Suprapubic skin (tissue), 4 donors: ENCODE measurements around the gene CDK5RAP3. TPM values are rescaled to one million over a fixed set of nuclear protein-coding genes. Genes with fewer than 3 reads are reported as not detected.
"Not testable (repeated sequence)": the region's sequence is repeated elsewhere in the genome, so short reads cannot be mapped to it uniquely, and the experiment has no call there.

ENCODE experiments used
- DNase-seq, 2 donors: peaks; one replicate each; pipeline ENCODE4 v3.0.0-alpha.2; 2019; ENCODE audit warnings: low spot score in 2 of 2
- H3K27ac ChIP-seq: fragments of 200-600 bp; sonication (generic); one replicate; pipeline ENCODE4 v1.5.1; 2019
- H3K27me3 ChIP-seq: fragments of 200-600 bp; sonication (generic); one replicate; pipeline ENCODE4 v1.5.1; 2019
- H3K36me3 ChIP-seq: fragments of 200-600 bp; sonication (generic); one replicate; pipeline ENCODE4 v1.5.1; 2019
- H3K4me1 ChIP-seq: fragments of 200-600 bp; sonication (generic); one replicate; pipeline ENCODE4 v1.5.1; 2019
- H3K4me3 ChIP-seq: fragments of 200-600 bp; sonication (generic); one replicate; pipeline ENCODE4 v1.5.1; 2019; ENCODE audit warnings: mild to moderate bottlenecking
- H3K9me3 ChIP-seq: fragments of 200-600 bp; sonication (generic); one replicate; pipeline ENCODE4 v1.5.1; 2019
- EP300 ChIP-seq: sonication (generic); formaldehyde crosslinking; IDR thresholded peaks from one replicate; pipeline ENCODE4 v1.6.1; 2017; ENCODE audit warnings: antibody characterized with exemption
- POLR2A ChIP-seq, 2 donors: fragments of 450-650 bp; IDR thresholded peaks; one replicate each; pipeline ENCODE4 v1.6.1; 2017; ENCODE audit warnings: antibody characterized with exemption in 2 of 2, mild to moderate bottlenecking in 2 of 2, moderate library complexity in 2 of 2
- POLR2AphosphoS5 ChIP-seq, 3 donors: sonication (generic); formaldehyde crosslinking; IDR thresholded peaks; one replicate each; pipeline ENCODE4 v1.6.1; 2017; ENCODE audit warnings: antibody characterized with exemption in 3 of 3
- WGBS: methylation state at CpG from one replicate; pipeline ENCODE4 v1.1.5; 2018; 5-methylcytosine and 5-hydroxymethylcytosine counted together
- total RNA-seq, 4 donors: library from RNA; depleted of rRNA; stranded (reverse); fragments of >200 nt; gene quantifications; one replicate each; pipeline ENCODE4 v1.1.0, GENCODE V29; 2016
- TF ChIP-seq, protein P1 (sequence below), 2 donors: fragments of 200-600 bp in 1 of 2; fragments of 450-650 bp in 1 of 2; sonication (generic) in 1 of 2; IDR thresholded peaks; one replicate each; pipeline ENCODE4 v1.5.1; 2016 to 2019; ENCODE audit warnings: antibody characterized with exemption in 2 of 2, mild to moderate bottlenecking in 1 of 2, moderate library complexity in 1 of 2

The CDK5RAP3 gene
- total RNA-seq, 4 donors from 2014 or later, result 100 to 296 (median 142) TPM

DNA sequence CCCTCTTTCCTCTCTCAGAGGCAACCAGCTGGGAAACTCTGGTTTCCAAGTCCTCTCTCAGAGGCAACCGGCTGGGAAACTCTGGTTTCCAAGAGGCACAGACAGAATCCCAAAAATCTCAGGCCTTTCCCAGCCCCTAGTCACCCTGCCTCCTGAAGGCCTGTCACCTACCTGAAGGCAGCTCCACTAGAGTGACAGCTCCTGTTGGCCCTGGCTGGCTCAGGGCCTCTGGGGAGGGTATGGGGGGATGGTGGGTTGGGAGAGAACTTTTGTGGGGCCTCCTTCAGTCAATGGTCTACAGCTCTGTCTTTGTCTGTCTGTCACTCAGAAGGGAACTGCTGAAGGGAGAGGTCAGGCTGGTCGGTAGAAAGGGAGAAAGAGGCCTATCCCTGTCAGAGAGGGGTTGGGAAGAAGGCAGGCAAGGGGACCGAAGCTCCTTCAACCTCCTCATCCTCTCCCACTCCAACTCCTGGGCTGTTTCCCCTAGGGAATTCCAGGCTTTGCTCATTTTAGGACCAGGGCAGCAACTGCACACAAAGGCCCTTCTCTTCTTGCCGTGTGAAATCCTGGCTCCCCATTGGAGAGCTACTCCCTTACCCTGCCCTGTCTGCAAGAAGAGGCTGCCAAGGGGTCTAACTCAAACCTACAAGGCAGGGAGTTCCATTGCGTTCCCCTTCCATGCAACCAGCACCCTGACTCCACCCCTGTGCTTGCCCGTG is 43.1 kb downstream of the CDK5RAP3 start:
- no peak for DNase-seq
- H3K4me1 ChIP-seq, result peaks cover 14% of the 10 kb centered on the region
- no peaks in the 10 kb centered on the region for H3K36me3 ChIP-seq
- TF ChIP-seq, protein P1, sequence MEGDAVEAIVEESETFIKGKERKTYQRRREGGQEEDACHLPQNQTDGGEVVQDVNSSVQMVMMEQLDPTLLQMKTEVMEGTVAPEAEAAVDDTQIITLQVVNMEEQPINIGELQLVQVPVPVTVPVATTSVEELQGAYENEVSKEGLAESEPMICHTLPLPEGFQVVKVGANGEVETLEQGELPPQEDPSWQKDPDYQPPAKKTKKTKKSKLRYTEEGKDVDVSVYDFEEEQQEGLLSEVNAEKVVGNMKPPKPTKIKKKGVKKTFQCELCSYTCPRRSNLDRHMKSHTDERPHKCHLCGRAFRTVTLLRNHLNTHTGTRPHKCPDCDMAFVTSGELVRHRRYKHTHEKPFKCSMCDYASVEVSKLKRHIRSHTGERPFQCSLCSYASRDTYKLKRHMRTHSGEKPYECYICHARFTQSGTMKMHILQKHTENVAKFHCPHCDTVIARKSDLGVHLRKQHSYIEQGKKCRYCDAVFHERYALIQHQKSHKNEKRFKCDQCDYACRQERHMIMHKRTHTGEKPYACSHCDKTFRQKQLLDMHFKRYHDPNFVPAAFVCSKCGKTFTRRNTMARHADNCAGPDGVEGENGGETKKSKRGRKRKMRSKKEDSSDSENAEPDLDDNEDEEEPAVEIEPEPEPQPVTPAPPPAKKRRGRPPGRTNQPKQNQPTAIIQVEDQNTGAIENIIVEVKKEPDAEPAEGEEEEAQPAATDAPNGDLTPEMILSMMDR (IDR thresholded peaks at IDR 0.05), result no peak
- no peak for TF ChIP-seq EP300
- no peak for TF ChIP-seq POLR2A (IDR thresholded peaks at IDR 0.05)
- TF ChIP-seq POLR2AphosphoS5 (IDR thresholded peaks at IDR 0.05), result no peak
- H3K27me3 ChIP-seq, result peaks cover 16% of the 10 kb centered on the region
- H3K4me3 ChIP-seq, result no peak overlapping the region
- 80% methylated on average over 5 of the region's 6 CpGs for WGBS
- H3K9me3 ChIP-seq, result no peaks in the 10 kb centered on the region
- no peak overlapping the region for H3K27ac ChIP-seq

DNA sequence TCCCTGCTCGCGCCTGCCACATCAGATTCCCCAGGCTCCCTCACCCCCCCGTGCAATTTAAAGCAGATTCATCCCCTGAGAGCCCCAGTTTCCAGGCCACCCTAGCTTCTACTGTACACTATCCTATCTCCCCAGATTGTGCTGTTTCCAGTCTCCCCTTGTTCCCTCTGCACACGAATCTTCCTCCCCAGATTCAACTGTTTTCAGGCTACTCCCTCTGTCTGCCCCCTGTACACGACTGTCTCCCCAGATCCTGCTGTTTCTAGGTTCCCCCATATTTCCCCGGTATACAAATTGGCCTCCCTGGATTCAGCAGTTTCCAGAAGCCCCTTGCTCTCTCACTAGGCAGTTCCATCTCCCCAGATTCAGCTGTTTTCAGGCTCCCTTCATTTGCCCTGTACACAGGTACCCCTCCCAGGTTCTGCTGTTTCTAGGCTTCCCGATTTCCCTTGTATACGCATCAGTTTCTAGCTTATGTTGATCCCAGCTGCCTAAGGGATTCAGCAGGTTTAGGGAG is 43.7 kb downstream of the CDK5RAP3 start:
- DNase-seq, result no peak
- Histone ChIP-seq H3K27ac (no peak overlapping the region), H3K4me3 (no peak overlapping the region), H3K36me3 (no peaks in the 10 kb centered on the region), H3K4me1 (peaks cover 14% of the 10 kb centered on the region), H3K9me3 (no peaks in the 10 kb centered on the region), H3K27me3 (peaks cover 16% of the 10 kb centered on the region)
- WGBS, result 72% methylated on average over 8 of the region's 8 CpGs
- TF ChIP-seq, protein P1 (IDR thresholded peaks at IDR 0.05), result no peak
- no peak for TF ChIP-seq POLR2AphosphoS5 (IDR thresholded peaks at IDR 0.05)
- TF ChIP-seq EP300, result no peak
- no peak for TF ChIP-seq POLR2A (IDR thresholded peaks at IDR 0.05)

DNA sequence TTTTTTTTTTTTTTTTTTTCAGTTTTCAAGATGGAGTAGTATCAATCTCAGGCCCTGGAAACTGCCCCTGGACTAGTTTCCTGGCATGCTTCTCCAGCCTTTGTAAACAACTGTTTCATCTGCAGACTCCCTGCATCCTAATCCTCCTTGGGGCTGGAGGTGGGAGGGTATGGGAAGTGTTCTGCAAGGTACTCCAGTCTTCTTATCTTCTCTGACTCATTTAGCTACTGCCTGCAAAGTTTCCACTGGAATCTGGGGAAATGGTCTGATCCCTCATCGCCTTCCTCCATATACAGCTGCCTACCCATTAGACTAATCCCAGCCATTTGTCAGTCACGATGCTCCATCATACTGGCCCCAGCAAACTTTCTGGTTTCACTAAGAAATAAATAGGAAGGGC is 45.2 kb downstream of the CDK5RAP3 start:
- DNase-seq, result no peak
- Histone ChIP-seq H3K4me1 (peaks cover 14% of the 10 kb centered on the region), H3K36me3 (no peaks in the 10 kb centered on the region), H3K9me3 (no peaks in the 10 kb centered on the region), H3K27me3 (peaks cover 16% of the 10 kb centered on the region), H3K27ac (no peak overlapping the region), H3K4me3 (no peak overlapping the region)
- TF ChIP-seq POLR2AphosphoS5 (IDR thresholded peaks at IDR 0.05), result no peak
- TF ChIP-seq, protein P1 (IDR thresholded peaks at IDR 0.05), result no peak
- no peak for TF ChIP-seq POLR2A (IDR thresholded peaks at IDR 0.05)
- no peak for TF ChIP-seq EP300
- WGBS, result 91% methylated on average over 2 of the region's 2 CpGs

DNA sequence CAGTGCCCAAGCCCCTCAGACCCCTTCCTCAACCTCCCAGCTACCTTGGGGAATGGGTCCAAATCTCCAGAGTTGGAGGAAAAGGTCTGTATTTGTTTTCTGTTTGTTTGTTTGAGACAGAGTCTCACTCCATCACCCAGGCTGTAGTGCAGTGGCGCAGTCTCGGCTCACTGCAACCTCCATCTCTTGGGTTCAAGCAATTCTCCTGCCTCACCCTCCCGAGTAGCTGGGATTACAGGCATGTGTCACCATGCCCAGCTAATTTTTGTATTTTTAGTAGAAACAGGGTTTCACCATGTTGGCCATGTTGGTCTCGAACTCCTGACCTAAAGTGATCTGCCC is 46.9 kb downstream of the CDK5RAP3 start:
- H3K36me3 ChIP-seq, H3K27ac ChIP-seq, H3K27me3 ChIP-seq, H3K4me3 ChIP-seq, H3K4me1 ChIP-seq, H3K9me3 ChIP-seq, DNase-seq: not testable (repeated sequence)
- WGBS, result 78% methylated on average over 4 of the region's 4 CpGs

DNA sequence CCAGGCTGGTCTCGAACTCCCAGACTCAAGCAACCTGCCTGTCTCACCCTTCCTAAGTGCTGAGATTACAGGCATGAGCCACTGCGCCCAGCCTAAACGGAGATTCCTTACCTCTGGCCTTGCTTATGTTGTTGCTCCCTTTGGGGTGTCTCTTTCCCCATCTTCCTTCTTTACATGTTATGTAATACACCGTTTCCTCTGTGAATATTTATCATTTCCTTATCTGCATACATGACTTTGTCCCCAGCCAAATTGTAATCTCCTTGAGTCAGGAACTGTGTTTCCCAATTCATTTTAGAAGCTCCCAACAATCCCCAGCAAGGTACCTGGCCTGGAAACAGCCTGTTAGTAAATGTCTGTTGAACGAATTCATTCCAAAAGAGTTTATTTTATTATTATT is 51.0 kb downstream of the CDK5RAP3 start:
- WGBS, result 54% methylated on average over 5 of the region's 5 CpGs
- Histone ChIP-seq H3K27ac (no peak overlapping the region), H3K9me3 (no peaks in the 10 kb centered on the region), H3K36me3 (no peaks in the 10 kb centered on the region), H3K27me3 (no peaks in the 10 kb centered on the region), H3K4me3 (no peak overlapping the region), H3K4me1 (peaks cover 47% of the 10 kb centered on the region)
- TF ChIP-seq POLR2AphosphoS5 (IDR thresholded peaks at IDR 0.05) (no peak), EP300 (no peak), POLR2A (IDR thresholded peaks at IDR 0.05) (no peak)
- TF ChIP-seq, protein P1 (IDR thresholded peaks at IDR 0.05), result no peak
- DNase-seq, result no peak
